Dermis lymphatic vessel endothelial cell (primary cell): ENCODE results near the gene FANCD2. TPM values are rescaled to one million over a fixed set of nuclear protein-coding genes. Genes with fewer than 3 reads are reported as not detected.

ENCODE experiments used
- total RNA-seq: library from RNA; depleted of rRNA; stranded (reverse); fragments of >200 nt; gene quantifications from 2 replicates; pipeline ENCODE4 v1.2.1, GENCODE V29; 2014

Gene FANCD2
- 5.0 and 5.8 TPM in 2 replicates for total RNA-seq

GRCh38 chr3:10026084-10026890 is at the start of gene FANCD2:
Gene FANCD2, plus strand, starts transcription at chr3:10026437. Its CDS starts 2,221 bp downstream, at chr3:10028658.

GRCh38 chr3:10108091-10108490 is 81.9 kb downstream of the FANCD2 start, which contains the start of gene FANCD2OS:
Gene FANCD2OS, minus strand, starts transcription at chr3:10108255. Its CDS starts 3,481 bp downstream, at chr3:10104774.

GRCh38 chr3:10115326-10116137 is 89.3 kb downstream of the FANCD2 start, which contains the start of gene BRK1:
Gene BRK1, plus strand, starts transcription at chr3:10115675. Its CDS starts 27 bp downstream, at chr3:10115702.

Other genes starting within 250 kb of the FANCD2 start
- gene TADA3, start 234.0 kb upstream of the FANCD2 start, total RNA-seq, result 22.0 and 24.7 TPM in 2 replicates
- gene ARPC4, start 233.4 kb upstream of the FANCD2 start, total RNA-seq, result 284 and 296 TPM in 2 replicates
- gene TTLL3, start 216.2 kb upstream of the FANCD2 start, total RNA-seq, result 5.8 and 6.0 TPM in 2 replicates
- gene RPUSD3, start 182.4 kb upstream of the FANCD2 start, total RNA-seq, result 14.1 and 18.9 TPM in 2 replicates
- gene CIDEC, start 146.2 kb upstream of the FANCD2 start, total RNA-seq, result not detected in 2 replicates
- 24.7 and 29.1 TPM in 2 replicates for gene JAGN1, start 135.8 kb upstream of the FANCD2 start, total RNA-seq
- gene IL17RE, start 123.6 kb upstream of the FANCD2 start, total RNA-seq, result 0.09 and 0.11 TPM in 2 replicates
- gene IL17RC, start 109.3 kb upstream of the FANCD2 start, total RNA-seq, result 17.4 and 20.3 TPM in 2 replicates
- gene CRELD1, start 92.6 kb upstream of the FANCD2 start, total RNA-seq, result 32.6 and 35.7 TPM in 2 replicates
- gene PRRT3, start 74.0 kb upstream of the FANCD2 start, total RNA-seq, result 0.52 and 0.54 TPM in 2 replicates
- gene EMC3, start 39.6 kb upstream of the FANCD2 start, total RNA-seq, result 44.8 and 46.2 TPM in 2 replicates
- gene FANCD2OS, start 81.8 kb downstream of the FANCD2 start, total RNA-seq, result not detected in 2 replicates
- 150 and 172 TPM in 2 replicates for gene BRK1, start 89.2 kb downstream of the FANCD2 start, total RNA-seq
- gene VHL, start 115.3 kb downstream of the FANCD2 start, total RNA-seq, result 44.2 and 69.1 TPM in 2 replicates
- gene IRAK2, start 138.5 kb downstream of the FANCD2 start, total RNA-seq, result 39.2 and 61.1 TPM in 2 replicates
- 10.2 and 12.0 TPM in 2 replicates for gene TATDN2, start 222.0 kb downstream of the FANCD2 start, total RNA-seq